Endothelial cell of umbilical vein (primary cell): ENCODE data around the gene TBC1D17. TPM values are rescaled to one million over a fixed set of nuclear protein-coding genes. Genes with fewer than 3 reads are reported as not detected.

Experiments used
- BruUV-seq: library from RNA; stranded (reverse); fragments of 400-500 nt; replicated peaks from 2 replicates; lab custom pipeline; 2021; lab: Mats Ljungman, UMichigan
- CTCF ChIA-PET: fragments of 300-600, 350-600 bp; sonication (Branson Sonifier 250); formaldehyde crosslinking; loops from one replicate; lab custom pipeline; 2021; ENCODE audit warnings: antibody characterized with exemption, inconsistent platforms; lab: Charles Lee
- POLR2A ChIA-PET: fragments of 300-600, 350-600 bp; sonication (Branson Sonifier 250); formaldehyde crosslinking; loops from one replicate; lab custom pipeline; 2021; ENCODE audit warnings: antibody characterized with exemption, inconsistent platforms; lab: Charles Lee
- DNase-seq: peaks from one replicate; pipeline ENCODE4 v3.0.0-alpha.2; 2011; ENCODE audit warnings: low read depth, low spot score
- FAIRE-seq: peaks from 2 replicates; lab custom pipeline; 2011; peaks lifted over from hg19 to GRCh38; lab: Jason Lieb, UNC
- H2AFZ ChIP-seq: 2 replicates; pipeline ENCODE4 v1.6.0; 2012; ENCODE audit warnings: low read depth, low read length, control low read depth, inconsistent platforms
- H3K27ac ChIP-seq: 2 replicates; pipeline ENCODE4 v1.5.1; 2011; ENCODE audit warnings: low read depth, mild to moderate bottlenecking, control low read depth, low read length, moderate library complexity; ENCODE audit not compliant: insufficient read depth
- H3K27me3 ChIP-seq, 2 experiments: 2 replicates each; pipeline versions ENCODE4 v1.6.0 to v1.6.1; 2011; ENCODE audit warnings: low read length in 2 of 2, mixed read lengths in 1 of 2; ENCODE audit not compliant: control insufficient read depth in 2 of 2, insufficient read depth in 2 of 2
- H3K36me3 ChIP-seq, 2 experiments: 2 replicates in 1 of 2; 3 replicates in 1 of 2; pipeline ENCODE4 v1.5.1; 2011; ENCODE audit warnings: low read length in 2 of 2, mild to moderate bottlenecking in 1 of 2, moderate library complexity in 1 of 2; ENCODE audit not compliant: control insufficient read depth in 2 of 2, insufficient read depth in 2 of 2; ENCODE audit errors: extremely low read depth in 1 of 2
- H3K4me1 ChIP-seq: 3 replicates; pipeline ENCODE4 v1.5.1; 2011; ENCODE audit warnings: mild to moderate bottlenecking, low read length; ENCODE audit not compliant: control insufficient read depth, insufficient read depth; ENCODE audit errors: extremely low read depth
- H3K4me2 ChIP-seq: 2 replicates; pipeline ENCODE4 v1.6.1; 2011; ENCODE audit warnings: low read length, control low read depth, mixed read lengths; ENCODE audit not compliant: insufficient read depth
- H3K4me3 ChIP-seq, 3 experiments: fragments of 200-600 bp in 1 of 3; sonication (generic), shearing (Covaris generic) in 1 of 3; replicated peaks in 1 of 3; 2 replicates each; pipeline ENCODE4 v1.5.1; 2011 to 2016; ENCODE audit warnings: control low read depth in 3 of 3, low read length in 3 of 3, mild to moderate bottlenecking in 2 of 3, inconsistent platforms in 1 of 3, low read depth in 1 of 3, moderate library complexity in 1 of 3; ENCODE audit not compliant: insufficient read depth in 1 of 3
- H3K79me2 ChIP-seq: 2 replicates; pipeline ENCODE4 v1.6.0; 2012; ENCODE audit warnings: low read length, inconsistent platforms; ENCODE audit not compliant: control insufficient read depth, insufficient read depth
- H3K9ac ChIP-seq: replicated peaks from 2 replicates; pipeline ENCODE3; 2011; ENCODE audit warnings: low read length, control low read depth; ENCODE audit not compliant: insufficient read depth; ENCODE audit errors: extremely low read depth
- H3K9me1 ChIP-seq: replicated peaks from 3 replicates; pipeline ENCODE4 v1.6.0; 2011; ENCODE audit warnings: mild to moderate bottlenecking, low read length; ENCODE audit not compliant: control insufficient read depth, insufficient read depth; ENCODE audit errors: extremely low read depth
- H3K9me3 ChIP-seq: replicated peaks from 2 replicates; pipeline ENCODE4 v1.5.1; 2012; ENCODE audit warnings: low read length, inconsistent platforms; ENCODE audit not compliant: control insufficient read depth, insufficient read depth
- H4K20me1 ChIP-seq: replicated peaks from 2 replicates; pipeline ENCODE3; 2011; ENCODE audit warnings: mild to moderate bottlenecking, low read length; ENCODE audit not compliant: control insufficient read depth, insufficient read depth; ENCODE audit errors: extremely low read depth
- GATA2 ChIP-seq: IDR thresholded peaks from 2 replicates; pipeline ENCODE4 v1.7.0; 2011; ENCODE audit warnings: low read depth, mild to moderate bottlenecking, moderate library complexity, mixed read lengths, low read length; ENCODE audit not compliant: insufficient read length, insufficient read depth
- JUN ChIP-seq: IDR thresholded peaks from 2 replicates; pipeline ENCODE4 v1.6.1; 2011; ENCODE audit warnings: borderline replicate concordance, low read depth; ENCODE audit not compliant: insufficient read length, insufficient read depth
- POLR2A ChIP-seq: IDR thresholded peaks from 2 replicates; pipeline ENCODE4 v1.6.1; 2012; ENCODE audit warnings: low read depth, mild to moderate bottlenecking, control low read depth, low read length
- dilution Hi-C: fragments of 300-500 bp; cut with MboI; formaldehyde crosslinking; loops from one replicate; pipeline ENCODE4 v1.15.0; 2019; ENCODE audit warnings: low sequenced_read_pairs; ENCODE audit not compliant: extremely low pct_ligation_motif_present
- intact Hi-C: fragments of 100-400 bp; cut with micrococcal nuclease; formaldehyde crosslinking; loops from one replicate; pipeline ENCODE4 v1.10.0; 2022
- polyA plus RNA-seq, 4 experiments: library from polyadenylated mRNA; depleted of rRNA in 3 of 4; stranded (reverse) in 3 of 4; unstranded in 1 of 4; fragments of >200 nt; gene quantifications; 2 replicates each; pipeline versions ENCODE4 v1.2.1 to v1.2.3, GENCODE V29; 2011 to 2012; ENCODE audit warnings: missing spikeins in 1 of 4
- total RNA-seq: library from RNA; stranded (reverse); gene quantifications from 2 replicates; pipeline ENCODE4 v1.2.3, GENCODE V29; 2021

TBC1D17 gene
- total and polyA plus RNA-seq, 2 donors (not counting 3 experiments of a cell fraction or from before 2014, with no cell fraction given), result 34.2 to 39.3 TPM

GRCh38 chr19:49838885-49839588 lies 38.5 kb upstream of the TBC1D17 start:
- dilution Hi-C loops (no loop called here), intact Hi-C loops (no loop called here)
- no peak for FAIRE-seq
- Histone ChIP-seq H3K4me1 (no peaks in the 10 kb centered on the region), H3K9me3 (no peaks in the 10 kb centered on the region), H3K36me3 (peaks cover 6 to 39% of the 10 kb centered on the region in 2 experiments), H3K27ac (no peak overlapping the region), H2AFZ (no peak overlapping the region), H3K4me3 (no peak overlapping the region), H4K20me1 (no peaks in the 10 kb centered on the region), H3K4me2 (no peak overlapping the region), H3K9me1 (no peaks in the 10 kb centered on the region), H3K9ac (no peak overlapping the region), H3K79me2 (no peaks in the 10 kb centered on the region), H3K27me3 (no peaks in the 10 kb centered on the region)
- POLR2A ChIA-PET, result no interaction called here
- CTCF ChIA-PET, result no interaction called here
- no peak for TF ChIP-seq POLR2A
- DNase-seq, result no peak
- TSS peak; percentile 25 for BruUV-seq

- peaks cover 2 to 32% of the 10 kb centered on the region in 2 experiments for H3K36me3 ChIP-seq
- CTCF ChIA-PET, result no interaction called here
Observed at GRCh38 chr19:49839713-49840112, 37.8 kb upstream of the TBC1D17 start.

More at GRCh38 chr19:49839713-49840112, 37.8 kb upstream of the TBC1D17 start:
- dilution Hi-C loops, result no loop called here
- DNase-seq (no peak), FAIRE-seq (no peak)
- H3K4me2 ChIP-seq, result no peak overlapping the region
- POLR2A ChIA-PET, result no interaction called here
- H2AFZ ChIP-seq, result no peak overlapping the region
- H3K27me3 ChIP-seq, result no peaks in the 10 kb centered on the region
- H3K9ac ChIP-seq, result no peak overlapping the region
- TF ChIP-seq JUN, result no peak
- TF ChIP-seq GATA2, result no peak
- H4K20me1 ChIP-seq, result no peaks in the 10 kb centered on the region
- no peak overlapping the region for H3K4me3 ChIP-seq
- no peaks in the 10 kb centered on the region for H3K4me1 ChIP-seq
- BruUV-seq, result no TSS peak
- no peaks in the 10 kb centered on the region for H3K79me2 ChIP-seq
- no peaks in the 10 kb centered on the region for H3K9me1 ChIP-seq
- no peak overlapping the region for H3K27ac ChIP-seq
- no peaks in the 10 kb centered on the region for H3K9me3 ChIP-seq
- intact Hi-C loops, result no loop called here
